Parathyroid adenoma (tissue), 2 donors: ENCODE results near the gene KCNIP2.

ENCODE experiments used
- H2AFZ ChIP-seq: fragments of 300-600 bp; sonication (generic); one replicate; pipeline ENCODE4 v1.7.0; 2017; ENCODE audit warnings: antibody characterized with exemption, mild to moderate bottlenecking
- H3K27ac ChIP-seq: fragments of 300-600 bp; sonication (generic); one replicate; pipeline ENCODE4 v1.7.0; 2017
- H3K27me3 ChIP-seq: fragments of 300-600 bp; sonication (generic); one replicate; pipeline ENCODE4 v1.7.0; 2017; ENCODE audit warnings: low read length; ENCODE audit not compliant: control insufficient read depth, insufficient read depth
- H3K36me3 ChIP-seq: fragments of 300-600 bp; sonication (generic); one replicate; pipeline ENCODE4 v1.7.0; 2017; ENCODE audit warnings: low read length; ENCODE audit not compliant: control insufficient read depth, insufficient read depth
- H3K4me1 ChIP-seq: fragments of 300-600 bp; sonication (generic); one replicate; pipeline ENCODE4 v1.7.0; 2017; ENCODE audit warnings: control low read depth
- H3K4me2 ChIP-seq: fragments of 300-600 bp; sonication (generic); one replicate; pipeline ENCODE4 v1.7.0; 2017; ENCODE audit warnings: low read length
- H3K4me3 ChIP-seq: fragments of 300-600 bp; sonication (generic); one replicate; pipeline ENCODE4 v1.7.0; 2017; ENCODE audit warnings: low read depth, low read length
- H3K79me2 ChIP-seq: fragments of 300-600 bp; sonication (generic); one replicate; pipeline ENCODE4 v1.7.0; 2017; ENCODE audit warnings: control low read depth
- H3K9ac ChIP-seq: fragments of 300-600 bp; sonication (generic); one replicate; pipeline ENCODE4 v1.7.0; 2017; ENCODE audit warnings: mild to moderate bottlenecking
- H3K9me3 ChIP-seq: fragments of 300-600 bp; sonication (generic); one replicate; pipeline ENCODE4 v1.7.0; 2017; ENCODE audit warnings: low read length; ENCODE audit not compliant: control insufficient read depth
- CTCF ChIP-seq: fragments of 300-600 bp; sonication (generic); IDR thresholded peaks from one replicate; pipeline ENCODE4 v1.7.0; 2017; ENCODE audit warnings: antibody characterized with exemption, mild to moderate bottlenecking
- donor health status: primary hyperparathyroidism.

KCNIP2 gene

DNA sequence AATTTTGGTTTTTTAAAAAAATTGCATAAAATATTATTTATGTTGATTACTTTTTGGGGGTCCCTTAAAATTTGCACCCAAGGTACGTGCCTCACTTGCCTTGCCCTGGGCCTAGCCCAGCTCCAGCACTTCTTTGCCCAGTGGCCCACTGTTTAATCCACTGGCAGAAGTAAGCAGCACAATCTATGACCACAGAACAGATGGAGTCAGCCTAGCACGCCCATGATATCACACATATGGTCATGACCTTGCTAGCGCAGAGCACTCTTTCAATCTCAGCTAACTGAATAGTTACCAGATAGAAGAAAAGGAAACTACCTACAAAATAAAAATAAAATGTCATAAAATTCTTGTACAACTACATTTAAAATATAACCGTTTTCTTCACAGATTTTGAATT is 31.0 kb downstream of the KCNIP2 start:
- Histone ChIP-seq H3K79me2 (peaks cover 72% of the 10 kb centered on the region), H3K36me3 (no peaks in the 10 kb centered on the region), H3K27ac (no peak overlapping the region), H3K9ac (no peak overlapping the region), H3K4me1 (peaks cover 7% of the 10 kb centered on the region), H3K9me3 (no peaks in the 10 kb centered on the region), H2AFZ (no peak overlapping the region), H3K4me3 (no peak overlapping the region), H3K4me2 (no peak overlapping the region), H3K27me3 (no peaks in the 10 kb centered on the region)
- no peak for TF ChIP-seq CTCF

DNA sequence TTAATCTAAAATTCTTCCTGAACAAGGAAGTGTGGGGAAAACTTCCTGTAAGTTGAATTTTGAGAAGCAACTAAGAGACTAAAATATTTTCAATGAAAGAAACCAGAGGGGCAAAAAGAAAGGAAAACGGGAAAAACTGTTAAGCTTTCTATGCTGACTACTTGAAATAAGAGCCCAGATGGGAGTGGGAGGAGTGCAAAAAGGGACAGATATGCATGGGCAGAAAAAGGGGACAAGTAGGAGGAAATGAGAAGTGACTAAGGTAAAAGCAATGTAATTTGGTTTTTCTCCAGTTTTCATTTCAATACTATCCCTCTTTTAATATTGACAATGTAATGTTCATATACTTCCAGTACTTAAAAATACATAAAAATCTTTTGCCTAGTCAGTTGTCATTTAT is 36.4 kb downstream of the KCNIP2 start:
- H3K9me3 ChIP-seq, result no peaks in the 10 kb centered on the region
- no peak for TF ChIP-seq CTCF
- H3K36me3 ChIP-seq, result no peaks in the 10 kb centered on the region

DNA sequence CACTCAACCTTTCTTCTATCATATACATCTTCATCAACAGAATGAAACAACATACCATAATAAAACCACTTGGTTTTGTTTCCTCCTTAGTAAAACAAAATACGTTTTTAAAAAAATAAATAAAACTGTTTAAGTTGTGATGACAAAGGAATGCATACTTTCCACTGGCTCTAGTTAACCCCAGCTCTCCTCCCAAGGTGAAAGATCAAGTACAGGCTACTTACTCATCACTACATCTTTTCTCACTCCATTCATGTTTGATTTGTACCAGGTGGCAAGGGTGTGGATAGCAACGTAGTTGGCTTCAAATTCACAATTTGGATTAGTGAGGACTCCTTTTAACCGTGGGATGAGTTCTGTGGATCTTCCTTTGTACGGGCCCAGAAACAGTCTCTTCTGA is 40.1 kb downstream of the KCNIP2 start:
- Histone ChIP-seq H3K36me3 (no peaks in the 10 kb centered on the region), H3K4me3 (no peak overlapping the region)
- no peak for TF ChIP-seq CTCF

More for the DNA sequence above, 36.4 kb downstream of the KCNIP2 start:
- no peak overlapping the region for H3K27ac ChIP-seq
- no peak overlapping the region for H2AFZ ChIP-seq
- no peak overlapping the region for H3K4me3 ChIP-seq
- peaks cover 54% of the 10 kb centered on the region for H3K79me2 ChIP-seq
- H3K4me1 ChIP-seq, result peaks cover 5% of the 10 kb centered on the region
- H3K4me2 ChIP-seq, result no peak overlapping the region
- H3K27me3 ChIP-seq, result no peaks in the 10 kb centered on the region
- H3K9ac ChIP-seq, result no peak overlapping the region

GRCh38 chr10:101797403-101798059 is 46.1 kb downstream of the KCNIP2 start:
- Histone ChIP-seq H3K27me3 (no peaks in the 10 kb centered on the region), H3K4me3 (peak overlapping the region; percentile 33), H3K4me1 (peaks cover 16% of the 10 kb centered on the region), H3K9me3 (no peaks in the 10 kb centered on the region), H3K4me2 (peak overlapping the region; percentile 50), H3K79me2 (peaks cover 32% of the 10 kb centered on the region), H3K9ac (no peak overlapping the region), H2AFZ (no peak overlapping the region), H3K27ac (peak overlapping the region; percentile 33), H3K36me3 (no peaks in the 10 kb centered on the region)
- no peak for TF ChIP-seq CTCF

More for the DNA sequence above, 40.1 kb downstream of the KCNIP2 start:
- H3K27ac ChIP-seq, result no peak overlapping the region
- no peaks in the 10 kb centered on the region for H3K27me3 ChIP-seq
- no peaks in the 10 kb centered on the region for H3K9me3 ChIP-seq
- no peak overlapping the region for H3K4me2 ChIP-seq
- H3K79me2 ChIP-seq, result peaks cover 35% of the 10 kb centered on the region
- no peak overlapping the region for H2AFZ ChIP-seq
- no peak overlapping the region for H3K9ac ChIP-seq
- no peaks in the 10 kb centered on the region for H3K4me1 ChIP-seq

DNA sequence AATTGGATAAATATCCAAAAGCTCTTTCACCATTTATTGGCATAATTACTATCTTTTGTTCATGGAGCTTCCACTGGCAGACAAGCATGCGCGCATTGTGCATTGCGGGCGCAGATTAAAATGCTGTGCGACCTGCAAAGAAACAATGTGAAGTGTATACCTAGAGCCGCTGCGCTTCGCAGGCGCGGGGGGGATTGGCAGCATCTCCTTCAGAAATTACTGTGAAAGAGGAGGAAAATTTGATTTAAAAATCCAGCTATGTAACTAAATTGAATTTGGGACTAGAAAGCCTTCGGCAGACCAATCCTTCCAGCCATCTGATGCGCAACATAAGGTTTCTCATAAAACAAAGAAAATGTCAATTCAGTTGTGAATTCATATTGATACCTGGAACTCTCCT is 50.1 kb downstream of the KCNIP2 start:
- peaks cover 18% of the 10 kb centered on the region for H3K4me1 ChIP-seq
- no peaks in the 10 kb centered on the region for H3K36me3 ChIP-seq
- H3K9ac ChIP-seq, result no peak overlapping the region
- H3K27ac ChIP-seq, result no peak overlapping the region
- H3K9me3 ChIP-seq, result no peaks in the 10 kb centered on the region
- H2AFZ ChIP-seq, result no peak overlapping the region
- H3K27me3 ChIP-seq, result no peaks in the 10 kb centered on the region
- no peak overlapping the region for H3K4me3 ChIP-seq
- H3K4me2 ChIP-seq, result no peak overlapping the region
- peaks cover 28% of the 10 kb centered on the region for H3K79me2 ChIP-seq
- TF ChIP-seq CTCF, result no peak
